GM18861 (cell line): Measurements from ENCODE around the gene TMEM131.

Experiments
- ATAC-seq: cut with Tn5 transposase; IDR thresholded peaks from one replicate; pipeline ENCODE4 v1.9.1; 2021; ENCODE audit not compliant: unreplicated experiment

The TMEM131 gene

GRCh38 chr2:98020992-98021713 is 25.4 kb upstream of the TMEM131 start:
- no peak for ATAC-seq

DNA sequence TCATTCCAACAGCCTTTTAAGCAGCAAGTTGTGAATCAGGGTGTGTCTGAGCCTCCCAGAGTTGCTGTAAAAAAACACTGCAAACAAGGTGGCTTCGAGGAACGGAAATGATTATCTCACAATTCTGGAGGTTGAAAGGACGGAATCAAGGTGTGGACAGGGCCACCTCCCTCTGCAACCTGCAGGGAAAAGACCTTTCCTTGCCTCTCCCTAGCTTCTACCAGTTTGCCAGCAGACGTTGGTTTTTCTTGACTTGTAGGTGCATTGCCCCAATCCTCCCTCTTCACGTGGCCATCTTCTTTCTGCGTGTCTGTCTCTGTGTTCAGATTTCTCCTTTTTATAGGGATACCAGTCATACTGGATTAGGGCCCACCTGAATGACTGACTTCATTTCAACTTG is 24.8 kb upstream of the TMEM131 start:
- ATAC-seq = no peak

GRCh38 chr2:98016908-98017670 is 21.3 kb upstream of the TMEM131 start:
- ATAC-seq = no peak

DNA sequence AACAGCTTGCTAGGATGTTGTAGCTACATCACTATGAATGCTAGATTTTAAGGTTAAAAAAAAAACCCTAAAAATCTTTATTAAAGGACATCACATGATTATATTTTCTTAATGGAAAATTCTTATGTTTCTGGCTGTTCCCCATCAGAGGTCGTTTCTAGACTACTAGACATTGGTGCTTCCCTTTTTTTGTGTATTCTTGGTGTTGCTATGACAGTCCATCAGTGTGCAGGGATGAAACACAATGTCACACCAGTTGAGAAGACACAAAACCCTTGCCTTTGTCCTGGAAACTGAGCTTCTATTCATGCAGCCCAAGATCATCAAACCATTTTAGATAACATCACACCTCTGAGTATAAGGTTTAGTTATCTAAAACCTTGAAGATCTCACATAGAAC is 19.9 kb upstream of the TMEM131 start:
- ATAC-seq = no peak

GRCh38 chr2:98014379-98014778 is 18.6 kb upstream of the TMEM131 start:
- ATAC-seq = no peak

DNA sequence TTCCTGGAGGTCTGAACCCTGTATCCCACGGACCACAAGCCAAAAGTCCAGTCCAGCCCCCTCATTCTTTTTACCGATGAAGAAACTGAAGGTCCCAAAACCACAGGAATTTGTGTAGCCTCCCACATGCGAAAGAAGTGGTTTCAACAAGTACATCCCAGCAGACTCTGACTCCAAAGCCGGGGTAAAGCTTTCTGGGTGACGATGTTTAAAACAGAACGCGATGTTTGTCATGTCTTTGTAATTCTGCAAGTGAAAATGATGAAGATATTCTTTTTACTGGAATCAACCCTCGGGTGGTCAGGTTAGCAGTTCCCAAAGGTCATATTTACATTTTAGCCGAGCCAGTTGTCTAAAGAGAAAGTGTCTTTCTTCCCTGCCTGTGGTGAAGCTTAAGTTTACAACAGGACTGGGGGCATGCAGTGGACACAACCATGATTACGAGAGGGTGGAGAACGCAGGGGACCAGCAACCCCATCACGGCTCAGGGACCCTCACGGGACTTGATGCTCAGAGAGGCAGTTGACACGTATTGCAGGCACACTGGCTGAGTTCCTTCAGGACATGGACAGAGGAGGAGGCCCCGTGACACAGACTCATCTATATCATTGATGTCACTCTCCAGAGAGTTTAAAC is 17.8 kb upstream of the TMEM131 start:
- ATAC-seq = no peak

- ATAC-seq = peak; percentile 85
Observed at GRCh38 chr2:98012561-98012991, 16.8 kb upstream of the TMEM131 start.

- no peak for ATAC-seq
Observed at GRCh38 chr2:98009887-98010760, 14.4 kb upstream of the TMEM131 start.

GRCh38 chr2:98008415-98008814 is 12.7 kb upstream of the TMEM131 start:
- ATAC-seq = no peak

GRCh38 chr2:98006378-98006777 is 10.6 kb upstream of the TMEM131 start:
- no peak for ATAC-seq

DNA sequence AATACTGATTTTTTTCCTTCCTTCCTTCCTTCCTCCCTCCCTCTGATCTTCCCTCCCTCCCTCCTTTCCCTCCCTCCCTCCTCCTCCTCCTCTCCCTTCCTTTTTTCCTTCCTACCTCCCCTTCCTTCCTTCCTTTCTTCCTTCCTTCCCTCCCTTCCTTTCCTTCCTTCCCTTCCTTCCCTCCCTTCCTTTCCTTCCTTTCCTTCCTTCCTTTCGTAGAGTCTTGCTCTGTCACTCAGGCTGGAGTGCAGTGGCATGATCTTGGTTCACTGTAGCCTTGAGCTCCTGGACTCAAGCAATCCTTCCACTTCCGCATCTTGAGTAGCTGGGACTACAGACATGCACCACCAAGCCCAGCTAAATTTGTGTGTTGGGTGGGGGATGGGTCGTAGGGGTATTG is 8.9 kb upstream of the TMEM131 start:
- ATAC-seq = no peak

GRCh38 chr2:98004047-98004446 is 8.3 kb upstream of the TMEM131 start:
- ATAC-seq = no peak

DNA sequence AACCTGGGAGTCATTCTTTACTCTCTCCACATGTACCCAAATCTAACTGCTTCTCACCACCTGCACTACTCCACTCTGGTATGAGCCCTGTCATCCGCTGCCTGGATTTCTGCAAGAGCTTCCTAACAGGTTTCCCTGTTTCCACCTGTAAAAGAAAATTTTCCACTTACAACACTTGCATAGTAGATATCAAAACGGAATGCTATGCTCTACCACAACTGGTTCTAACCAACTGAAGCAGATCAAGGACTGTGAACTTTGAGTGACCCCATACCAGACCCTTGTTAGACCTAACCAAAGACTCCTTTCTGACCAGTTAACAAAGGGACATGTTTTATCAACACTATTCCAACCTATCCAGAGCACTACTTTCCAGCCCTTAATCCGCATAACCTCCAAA is 3.8 kb upstream of the TMEM131 start:
- ATAC-seq = no peak

DNA sequence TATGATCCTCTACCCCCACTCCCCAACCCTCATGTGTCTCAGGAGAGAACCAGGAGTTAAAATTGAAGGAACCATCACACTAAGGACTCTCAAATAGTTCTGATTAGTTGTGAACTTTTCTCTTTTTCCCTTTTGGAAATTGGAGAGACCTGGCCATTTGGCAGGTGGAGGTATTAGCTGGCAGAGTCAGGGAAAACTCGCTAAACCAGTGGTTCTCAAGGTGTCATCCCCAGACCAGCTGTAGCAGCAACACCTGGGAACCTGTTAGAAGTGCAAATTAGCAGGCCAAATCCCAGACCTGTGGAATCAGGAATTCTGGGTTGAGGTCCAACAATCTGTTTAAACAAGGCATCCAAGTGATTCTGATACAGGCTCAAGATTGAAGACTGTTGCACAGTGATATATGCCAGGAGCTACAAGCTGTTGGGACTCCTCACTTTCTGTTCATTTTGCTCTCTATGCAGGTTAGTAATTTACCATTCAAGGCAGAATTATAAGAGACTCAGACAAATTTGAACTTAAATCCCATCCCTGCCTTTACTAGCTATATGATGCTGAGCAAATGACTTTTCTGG is 2.8 kb upstream of the TMEM131 start:
- no peak for ATAC-seq

- no peak for ATAC-seq
Observed at GRCh38 chr2:97997784-97998392, 2.1 kb upstream of the TMEM131 start.

GRCh38 chr2:97996679-97997078 is 931 bp upstream of the TMEM131 start:
- no peak for ATAC-seq

DNA sequence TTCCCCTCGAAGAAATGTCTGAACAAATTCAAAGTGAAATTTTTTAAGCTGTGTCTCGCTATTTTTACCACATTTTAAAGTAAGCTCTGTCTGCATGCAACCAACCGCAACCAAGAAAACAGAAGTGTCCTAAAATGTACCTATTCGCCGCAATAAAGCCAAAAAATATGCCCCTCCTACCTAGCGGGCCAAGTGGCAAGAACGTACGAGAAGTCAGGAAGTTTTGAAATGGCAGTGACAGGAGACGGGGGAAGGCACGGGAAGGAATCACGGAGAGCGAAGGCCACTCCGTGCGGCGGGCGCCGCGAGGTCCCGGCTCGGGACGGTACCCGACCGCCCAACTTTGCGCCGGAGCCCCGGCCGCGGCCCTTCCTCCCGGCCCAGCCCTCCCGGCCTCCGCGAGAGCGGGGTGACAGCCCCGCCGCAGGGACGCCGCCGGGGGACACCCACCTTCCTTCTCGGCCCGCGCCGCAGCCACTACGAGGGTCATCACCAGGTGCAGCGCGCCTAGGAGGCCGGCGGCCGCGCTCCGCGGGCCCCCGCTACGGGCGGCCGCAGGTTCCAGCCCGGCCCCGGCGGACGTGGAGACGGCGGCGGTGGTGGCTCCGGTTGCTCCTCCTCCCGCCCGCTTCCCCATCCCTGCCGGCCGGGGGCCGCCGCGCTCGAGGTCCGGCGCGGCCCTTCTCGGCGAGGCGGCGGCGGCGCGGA is 568 bp downstream of the TMEM131 start:
- ATAC-seq = peak; percentile 19

GRCh38 chr2:97994476-97994875 is 1.3 kb downstream of the TMEM131 start:
- ATAC-seq = no peak

GRCh38 chr2:97993926-97994325 is 1.8 kb downstream of the TMEM131 start:
- ATAC-seq = no peak
